Upper lobe of left lung (tissue), 4 donors: ENCODE measurements around the gene TEDC2.

Experiments
- CTCF ChIP-seq, 6 experiments: fragments of 450-650 bp in 4 of 6; fragments of 200-600 bp in 2 of 6; sonication (generic) in 2 of 6; IDR thresholded peaks; one replicate each; pipeline ENCODE4 v1.5.1; 2016 to 2019; ENCODE audit warnings: antibody characterized with exemption in 6 of 6
- EP300 ChIP-seq, 4 donors: sonication (generic); formaldehyde crosslinking; IDR thresholded peaks; one replicate each; pipeline ENCODE4 v1.5.1; 2017; ENCODE audit warnings: antibody characterized with exemption in 4 of 4, control low read depth in 2 of 4
- POLR2A ChIP-seq, 4 donors: fragments of 450-650 bp; IDR thresholded peaks; one replicate each; pipeline ENCODE4 v1.5.1; 2016 to 2017; ENCODE audit warnings: antibody characterized with exemption in 4 of 4, mild to moderate bottlenecking in 2 of 4

- no peak for TF ChIP-seq CTCF (IDR thresholded peaks at IDR 0.05)
- no peak for TF ChIP-seq POLR2A (IDR thresholded peaks at IDR 0.05)
- TF ChIP-seq EP300 (IDR thresholded peaks at IDR 0.05): no peak
These were observed 8.9 kb upstream of the TEDC2 start for GRCh38 chr16:2450975-2451381.
